Brain microvascular endothelial cell (primary cell): ENCODE data around the gene SELENOO.

Experiments used
- DNase-seq: peaks from one replicate; pipeline ENCODE4 v3.0.0-alpha.2; 2020
- H3K27ac ChIP-seq: fragments of 250-450 bp; sonication (Bioruptor Pico); 2 replicates; pipeline ENCODE4 v1.5.1; 2020; ENCODE audit warnings: mild to moderate bottlenecking, moderate library complexity
- H3K27me3 ChIP-seq: fragments of 250-450 bp; sonication (Bioruptor Pico); replicated peaks from 2 replicates; pipeline ENCODE4 v1.5.1; 2020; ENCODE audit warnings: mild to moderate bottlenecking
- H3K36me3 ChIP-seq: fragments of 250-450 bp; sonication (Bioruptor Pico); replicated peaks from 2 replicates; pipeline ENCODE4 v1.5.1; 2020; ENCODE audit warnings: mild to moderate bottlenecking
- H3K4me3 ChIP-seq: 2 replicates; pipeline ENCODE4 v1.5.1; 2011; ENCODE audit warnings: low read depth, mild to moderate bottlenecking, control low read depth, low read length, moderate library complexity
- in situ Hi-C: cut with HindIII; loops from 2 replicates; pipeline ENCODE4 v1.10.0; 2017; ENCODE audit warnings: low sequenced_read_pairs, low pct_ligation_motif_present
- TF ChIP-seq, protein P1 (sequence below): IDR thresholded peaks from 2 replicates; pipeline ENCODE4 v1.5.1; 2011; ENCODE audit warnings: low read depth, mild to moderate bottlenecking, moderate library complexity, low read length, control low read depth, inconsistent platforms; ENCODE audit errors: missing control alignments

SELENOO gene

DNA sequence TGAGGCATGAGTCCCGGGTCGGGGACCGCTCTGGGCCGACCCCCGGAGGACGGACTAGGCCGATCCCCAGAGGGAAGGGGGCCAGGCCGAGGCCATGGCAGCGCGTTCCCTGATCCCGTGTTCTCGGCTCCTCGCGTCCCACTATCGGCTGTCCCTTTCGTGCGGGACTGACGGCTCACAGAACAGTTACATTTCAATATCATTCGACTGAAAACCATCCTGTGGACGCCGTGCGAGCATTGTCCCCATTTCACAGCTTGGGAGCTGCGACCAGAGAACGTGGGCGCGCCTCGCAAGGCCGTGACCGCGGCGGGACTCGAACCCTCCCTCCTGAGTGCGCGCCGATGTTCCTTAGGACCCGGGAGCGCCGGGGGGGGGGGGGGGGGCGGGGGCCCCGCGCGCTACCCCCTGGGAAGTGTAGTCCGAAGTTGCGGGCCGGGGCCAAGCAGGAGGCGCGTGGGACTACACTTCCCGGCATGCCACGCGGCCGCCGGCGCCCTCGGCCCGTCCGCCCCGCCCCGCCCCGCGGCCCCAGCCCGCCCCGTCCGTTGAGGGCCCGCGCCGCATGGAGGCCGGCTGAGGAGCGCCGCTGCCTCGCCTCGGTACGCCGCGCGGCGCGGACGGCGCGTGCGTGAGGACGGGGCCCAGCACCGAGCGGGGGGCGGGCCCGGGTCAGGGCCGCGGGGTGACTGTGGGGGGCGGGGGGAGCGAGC lies 15.3 kb upstream of the SELENOO start, which contains the start of gene TRABD:
TRABD (plus strand) TSS at position 539 of the 713 bp plus-strand sequence. CDS start 7,148 bp downstream, outside the sequence.
- in situ Hi-C loops = no loop called here
- no peak within 1 kb of the TSS for H3K27ac ChIP-seq
- peaks cover 2% of the 10 kb centered on the region for H3K36me3 ChIP-seq
- TF ChIP-seq, protein P1, sequence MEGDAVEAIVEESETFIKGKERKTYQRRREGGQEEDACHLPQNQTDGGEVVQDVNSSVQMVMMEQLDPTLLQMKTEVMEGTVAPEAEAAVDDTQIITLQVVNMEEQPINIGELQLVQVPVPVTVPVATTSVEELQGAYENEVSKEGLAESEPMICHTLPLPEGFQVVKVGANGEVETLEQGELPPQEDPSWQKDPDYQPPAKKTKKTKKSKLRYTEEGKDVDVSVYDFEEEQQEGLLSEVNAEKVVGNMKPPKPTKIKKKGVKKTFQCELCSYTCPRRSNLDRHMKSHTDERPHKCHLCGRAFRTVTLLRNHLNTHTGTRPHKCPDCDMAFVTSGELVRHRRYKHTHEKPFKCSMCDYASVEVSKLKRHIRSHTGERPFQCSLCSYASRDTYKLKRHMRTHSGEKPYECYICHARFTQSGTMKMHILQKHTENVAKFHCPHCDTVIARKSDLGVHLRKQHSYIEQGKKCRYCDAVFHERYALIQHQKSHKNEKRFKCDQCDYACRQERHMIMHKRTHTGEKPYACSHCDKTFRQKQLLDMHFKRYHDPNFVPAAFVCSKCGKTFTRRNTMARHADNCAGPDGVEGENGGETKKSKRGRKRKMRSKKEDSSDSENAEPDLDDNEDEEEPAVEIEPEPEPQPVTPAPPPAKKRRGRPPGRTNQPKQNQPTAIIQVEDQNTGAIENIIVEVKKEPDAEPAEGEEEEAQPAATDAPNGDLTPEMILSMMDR = no peak
- peak within 1 kb of the TSS; percentile 67 for H3K4me3 ChIP-seq
- peak; percentile 69 for DNase-seq
- no peaks in the 10 kb centered on the region for H3K27me3 ChIP-seq

GRCh38 chr22:50186181-50186714 lies 14.6 kb upstream of the SELENOO start:
- Histone ChIP-seq H3K27me3 (no peaks in the 10 kb centered on the region), H3K27ac (no peak overlapping the region), H3K36me3 (peaks cover 2% of the 10 kb centered on the region), H3K4me3 (peak overlapping the region; percentile 67)
- TF ChIP-seq, protein P1 = no peak
- DNase-seq = no peak
- in situ Hi-C loops = no loop called here

DNA sequence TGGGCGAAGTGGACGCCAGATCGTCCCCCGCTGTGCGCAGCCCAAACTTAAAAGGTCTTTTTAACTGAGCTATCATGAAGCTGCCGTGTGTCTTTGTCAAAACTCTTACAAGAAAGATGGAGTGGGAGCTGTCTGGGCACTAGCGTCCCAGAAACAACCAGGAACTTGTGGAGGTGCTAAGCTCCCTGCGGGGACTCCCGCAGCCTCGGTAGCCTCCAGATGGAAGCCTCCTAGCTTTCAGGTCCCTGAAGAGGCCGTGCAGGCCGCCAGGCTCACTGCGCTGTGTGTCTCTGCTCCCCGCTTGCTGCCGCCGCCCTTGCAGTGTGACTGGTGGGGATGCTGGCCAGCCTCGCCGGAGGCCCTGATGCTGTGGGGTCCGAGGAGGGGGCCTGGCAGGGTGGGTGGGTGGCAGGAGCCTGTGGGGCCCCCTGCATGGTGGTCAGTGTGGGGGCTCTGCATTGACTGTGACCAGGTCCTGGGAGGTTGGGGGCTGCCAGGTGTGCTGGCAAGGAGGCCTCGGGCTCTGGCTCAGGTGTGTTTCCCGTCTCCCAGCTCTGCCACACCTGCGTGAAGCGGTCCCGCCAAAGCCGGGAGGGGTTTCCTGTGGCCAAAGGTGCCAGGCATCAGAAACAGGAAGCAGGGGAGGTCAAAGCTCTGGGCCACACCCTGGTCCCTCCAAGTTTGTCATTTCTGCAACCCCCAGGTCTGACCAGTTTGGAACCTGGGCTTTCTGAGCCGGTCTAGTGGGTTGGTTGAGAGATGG lies 13.9 kb upstream of the SELENOO start:
- no peak overlapping the region for H3K27ac ChIP-seq
- H3K27me3 ChIP-seq = no peaks in the 10 kb centered on the region
- in situ Hi-C loops = no loop called here
- H3K4me3 ChIP-seq = peak overlapping the region; percentile 67
- DNase-seq = no peak
- peaks cover 6% of the 10 kb centered on the region for H3K36me3 ChIP-seq
- TF ChIP-seq, protein P1 = no peak

DNA sequence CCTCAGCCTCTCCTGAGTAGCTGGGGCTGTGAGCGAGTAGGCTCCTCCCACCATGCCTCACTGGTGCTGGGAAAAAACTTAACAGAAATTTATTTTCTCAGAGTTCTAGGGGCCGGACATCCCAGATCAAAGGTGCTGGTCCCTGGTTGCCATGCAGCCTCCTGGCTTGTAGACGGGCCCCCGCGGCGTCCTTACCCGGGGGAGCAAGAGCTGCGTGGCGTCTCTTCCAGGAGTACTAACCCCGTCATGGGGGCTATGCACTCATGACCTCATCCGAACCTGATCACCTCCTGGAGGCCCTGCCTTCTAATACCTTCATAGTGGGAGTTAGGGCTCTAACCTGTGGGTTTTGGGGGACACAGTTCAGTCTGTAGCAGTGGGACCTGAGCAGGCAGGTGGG lies 12.5 kb upstream of the SELENOO start:
- peaks cover 10% of the 10 kb centered on the region for H3K36me3 ChIP-seq
- H3K4me3 ChIP-seq = no peak overlapping the region
- no peak overlapping the region for H3K27ac ChIP-seq
- no peak for DNase-seq
- in situ Hi-C loops = no loop called here
- TF ChIP-seq, protein P1 = no peak
- H3K27me3 ChIP-seq = no peaks in the 10 kb centered on the region

- in situ Hi-C loops = no loop called here
- no peaks in the 10 kb centered on the region for H3K27me3 ChIP-seq
- DNase-seq = no peak
- TF ChIP-seq, protein P1 = no peak
- H3K36me3 ChIP-seq = peaks cover 16% of the 10 kb centered on the region
- H3K27ac ChIP-seq = no peak overlapping the region
- H3K4me3 ChIP-seq = no peak overlapping the region
Measured at GRCh38 chr22:50189184-50189848, 11.5 kb upstream of the SELENOO start.
